ENCODE measurements around the gene IKBIP.

The IKBIP gene

GRCh38 chr12:98593351-98594049 lies 51.1 kb downstream of the IKBIP start, which contains the start of gene SLC25A3 (continued):
- TF ChIP-seq ZNF677 (tag by site-specific recombination; IDR thresholded peaks at IDR 0.05) (no peak), ZNF449 (tag by site-specific recombination; IDR thresholded peaks at IDR 0.05) (no peak), ZNF610 (tag by site-specific recombination; IDR thresholded peaks at IDR 0.05; ENCODE audit: borderline replicate concordance) (0 out of 2 replicates have a peak, but pooled peaks have one; percentile 54), ZNF324 (tag by site-specific recombination; IDR thresholded peaks at IDR 0.05) (0 out of 2 replicates have a peak, but pooled peaks have one; percentile 22), PRDM10 (tag by site-specific recombination; IDR thresholded peaks at IDR 0.05) (peak; percentile 65), ZNF747 (tag by site-specific recombination; IDR thresholded peaks at IDR 0.05) (no peak), ZNF76 (tag by site-specific recombination; IDR thresholded peaks at IDR 0.05; ENCODE audit: borderline replicate concordance, low read depth) (0 out of 2 replicates have a peak, but pooled peaks have one; percentile 16), ZXDB (tag by site-specific recombination; IDR thresholded peaks at IDR 0.05) (peak; percentile 78), ZNF423 (tag by site-specific recombination; IDR thresholded peaks at IDR 0.05) (no peak), KLF7 (tag by site-specific recombination; IDR thresholded peaks at IDR 0.05; ENCODE audit: borderline replicate concordance) (peak; percentile 49; the same call in 1 of the 2 replicates), ZNF335 (tag by site-specific recombination; conservative IDR thresholded peaks at IDR 0.05) (peak; percentile 74), ZNF585B (tag by site-specific recombination; IDR thresholded peaks at IDR 0.05) (no peak), PATZ1 (tag by site-specific recombination; IDR thresholded peaks at IDR 0.05) (peak; percentile 45), ZNF274 (IDR thresholded peaks at IDR 0.05; ENCODE audit: low read length) (no peak), ZNF274 (tag by site-specific recombination; IDR thresholded peaks at IDR 0.05; ENCODE audit: borderline replicate concordance) (no peak), ZNF549 (tag by site-specific recombination; IDR thresholded peaks at IDR 0.05) (no peak), ZNF2 (tag by site-specific recombination; IDR thresholded peaks at IDR 0.05) (peak; percentile 62; the same call in 1 of the 2 replicates), ZNF341 (tag by site-specific recombination; IDR thresholded peaks at IDR 0.05; ENCODE audit: low read depth) (peak; percentile 77), ZBTB10 (tag by site-specific recombination; IDR thresholded peaks at IDR 0.05) (no peak), SP3 (tag by site-specific recombination; IDR thresholded peaks at IDR 0.05) (peak; percentile 65), ZBTB11 (tag by site-specific recombination; conservative IDR thresholded peaks at IDR 0.05; ENCODE audit: low read depth) (peak; percentile 45), ZNF394 (tag by site-specific recombination; IDR thresholded peaks at IDR 0.05; ENCODE audit: borderline replicate concordance) (peak; percentile 46; the same call in 1 of the 2 replicates), ZNF624 (tag by site-specific recombination; IDR thresholded peaks at IDR 0.05) (no peak), ZNF302 (tag by site-specific recombination; IDR thresholded peaks at IDR 0.05; ENCODE audit: low read depth) (no peak), ZNF629 (tag by site-specific recombination; IDR thresholded peaks at IDR 0.05) (peak; percentile 99), ZNF146 (tag by site-specific recombination; IDR thresholded peaks at IDR 0.05) (no peak)
